ENCODE measurements around the gene RALGAPA1.
"Not testable (repeated sequence)": the region's sequence is repeated elsewhere in the genome, so short reads cannot be mapped to it uniquely, and the experiment has no call there.

Gene RALGAPA1

DNA sequence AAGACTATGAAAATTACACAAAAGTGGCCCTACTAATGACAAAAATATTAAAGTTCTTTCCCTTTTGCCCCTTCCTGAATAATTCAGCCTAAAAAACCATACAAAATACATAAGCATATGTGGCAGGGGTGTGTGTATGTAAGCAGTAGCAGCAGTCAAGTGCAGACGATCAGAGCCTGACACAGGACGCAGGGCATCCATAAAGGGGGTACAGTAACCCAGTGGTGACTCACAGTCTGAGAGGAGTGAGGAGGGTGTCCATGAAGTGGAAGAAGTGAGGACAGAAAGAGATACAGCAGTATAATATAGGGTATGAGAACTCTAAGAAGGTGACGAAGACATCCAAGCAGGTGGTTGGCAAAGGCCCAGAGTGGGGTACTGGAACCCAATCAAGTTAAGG, 56.7 kb downstream of the RALGAPA1 start:
- no peak overlapping the region for H3K4me3 ChIP-seq (ENCODE audit: low read depth in 1 of 2, low read length in 2 of 2)
- no peaks in the 10 kb centered on the region for H3K4me1 ChIP-seq (ENCODE audit: control insufficient read depth in 1 of 2, insufficient read depth in 2 of 2, low read length in 2 of 2)
- H3K36me3 ChIP-seq (ENCODE audit: control insufficient read depth in 1 of 2, insufficient read depth in 2 of 2, low read length in 2 of 2), result peaks cover 41 to 65% of the 10 kb centered on the region in 2 donors
- H3K27ac ChIP-seq (ENCODE audit: low read length), result no peak overlapping the region
- H3K27me3 ChIP-seq (ENCODE audit: low read depth, low read length), result no peaks in the 10 kb centered on the region
- no peaks in the 10 kb centered on the region for H3K9me3 ChIP-seq (ENCODE audit: control insufficient read depth in 1 of 2, low read length in 2 of 2)

DNA sequence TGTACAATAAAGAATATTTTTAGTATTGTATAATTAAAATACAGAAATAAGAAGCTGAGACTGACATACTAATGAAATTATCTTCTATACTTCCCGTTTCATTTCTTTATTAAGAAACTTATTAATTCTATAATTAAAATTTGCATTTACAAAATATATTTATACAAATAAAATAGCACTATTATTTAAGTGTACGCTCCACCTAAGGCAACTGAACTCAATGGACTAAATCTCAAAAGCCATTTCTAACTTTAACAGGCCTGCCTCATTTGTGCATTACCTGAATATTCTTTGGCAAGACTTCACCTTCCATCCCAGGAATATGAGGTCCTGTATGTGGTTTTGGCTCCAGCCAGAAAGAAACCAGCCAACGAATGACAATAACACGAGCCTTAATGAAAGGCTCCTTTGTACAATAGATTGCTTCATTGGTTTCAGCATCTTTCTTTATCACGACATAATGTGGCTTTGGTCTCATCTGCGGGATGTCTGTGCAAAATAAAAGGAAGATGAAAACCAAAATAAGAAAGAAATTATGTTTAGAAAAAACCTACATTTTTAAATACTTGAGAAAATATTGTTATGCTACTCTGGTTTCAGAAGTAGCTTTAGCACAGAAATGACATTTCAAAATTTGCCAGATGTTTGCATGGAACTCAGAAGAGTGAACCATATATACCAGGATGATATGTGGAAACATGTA, 58.7 kb downstream of the RALGAPA1 start:
- no peaks in the 10 kb centered on the region for H3K4me1 ChIP-seq (ENCODE audit: control insufficient read depth in 1 of 2, insufficient read depth in 2 of 2, low read length in 2 of 2)
- no peaks in the 10 kb centered on the region for H3K9me3 ChIP-seq (ENCODE audit: control insufficient read depth in 1 of 2, low read length in 2 of 2)
- no peak overlapping the region for H3K4me3 ChIP-seq (ENCODE audit: low read depth in 1 of 2, low read length in 2 of 2)
- H3K36me3 ChIP-seq (ENCODE audit: control insufficient read depth in 1 of 2, insufficient read depth in 2 of 2, low read length in 2 of 2), result peaks cover 34 to 52% of the 10 kb centered on the region in 2 donors
- no peak overlapping the region for H3K27ac ChIP-seq (ENCODE audit: low read length)
- H3K27me3 ChIP-seq (ENCODE audit: low read depth, low read length), result no peaks in the 10 kb centered on the region

- Histone ChIP-seq H3K4me1 (ENCODE audit: control insufficient read depth in 1 of 2, insufficient read depth in 2 of 2, low read length in 2 of 2) (no peaks in the 10 kb centered on the region), H3K9me3 (ENCODE audit: control insufficient read depth in 1 of 2, low read length in 2 of 2) (no peaks in the 10 kb centered on the region), H3K27ac (ENCODE audit: low read length) (no peak overlapping the region), H3K36me3 (ENCODE audit: control insufficient read depth in 1 of 2, insufficient read depth in 2 of 2, low read length in 2 of 2) (peaks cover 20 to 28% of the 10 kb centered on the region in 2 donors), H3K27me3 (ENCODE audit: low read depth, low read length) (no peaks in the 10 kb centered on the region), H3K4me3 (ENCODE audit: low read depth in 1 of 2, low read length in 2 of 2) (no peak overlapping the region)
Measured at GRCh38 chr14:35747379-35747778, 61.7 kb downstream of the RALGAPA1 start.

DNA sequence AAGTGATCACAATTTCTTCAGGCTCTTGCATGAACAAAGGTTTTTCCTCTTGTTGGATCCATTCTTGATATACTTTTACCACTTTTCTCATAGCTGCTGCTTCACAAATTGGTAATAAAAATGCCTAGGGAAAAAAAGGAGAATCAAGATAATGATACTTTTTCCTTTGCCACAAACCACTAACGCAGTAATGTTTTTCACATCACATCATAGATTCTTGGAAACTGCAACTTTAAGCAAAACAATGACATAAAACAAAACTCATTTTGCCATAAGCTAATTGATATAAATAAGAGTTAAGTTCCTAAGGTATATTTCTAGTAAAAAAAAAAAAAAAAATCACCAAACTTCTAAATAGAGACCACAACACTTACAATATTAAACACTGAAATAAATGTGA, 66.7 kb downstream of the RALGAPA1 start:
- no peaks in the 10 kb centered on the region for H3K27me3 ChIP-seq (ENCODE audit: low read depth, low read length)
- H3K4me1 ChIP-seq (ENCODE audit: control insufficient read depth in 1 of 2, insufficient read depth in 2 of 2, low read length in 2 of 2), result no peaks in the 10 kb centered on the region
- no peaks in the 10 kb centered on the region for H3K9me3 ChIP-seq (ENCODE audit: control insufficient read depth in 1 of 2, low read length in 2 of 2)
- H3K36me3 ChIP-seq (ENCODE audit: control insufficient read depth in 1 of 2, insufficient read depth in 2 of 2, low read length in 2 of 2), result peaks cover 13 to 32% of the 10 kb centered on the region in 2 donors
- H3K27ac ChIP-seq (ENCODE audit: low read length), result no peak overlapping the region
- H3K4me3 ChIP-seq (ENCODE audit: low read depth in 1 of 2, low read length in 2 of 2), result no peak overlapping the region

DNA sequence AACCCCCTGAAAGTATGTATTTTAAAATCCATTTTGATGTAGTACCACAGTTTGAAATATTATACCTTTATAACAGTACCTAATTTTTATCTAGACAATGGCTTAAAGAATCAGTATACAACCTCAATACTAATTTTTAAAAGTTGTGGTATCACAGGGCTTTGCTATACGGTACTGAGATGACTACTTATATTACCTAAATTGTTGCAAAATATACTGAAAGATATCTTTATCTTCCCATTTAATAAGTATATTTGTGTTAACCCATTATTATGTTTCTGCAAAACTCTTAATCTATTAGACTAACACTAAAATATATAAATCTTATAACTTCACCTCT, 67.1 kb downstream of the RALGAPA1 start:
- no peaks in the 10 kb centered on the region for H3K27me3 ChIP-seq (ENCODE audit: low read depth, low read length)
- H3K36me3 ChIP-seq (ENCODE audit: control insufficient read depth in 1 of 2, insufficient read depth in 2 of 2, low read length in 2 of 2), result peaks cover 10 to 32% of the 10 kb centered on the region in 2 donors
- H3K27ac ChIP-seq (ENCODE audit: low read length), result no peak overlapping the region

DNA sequence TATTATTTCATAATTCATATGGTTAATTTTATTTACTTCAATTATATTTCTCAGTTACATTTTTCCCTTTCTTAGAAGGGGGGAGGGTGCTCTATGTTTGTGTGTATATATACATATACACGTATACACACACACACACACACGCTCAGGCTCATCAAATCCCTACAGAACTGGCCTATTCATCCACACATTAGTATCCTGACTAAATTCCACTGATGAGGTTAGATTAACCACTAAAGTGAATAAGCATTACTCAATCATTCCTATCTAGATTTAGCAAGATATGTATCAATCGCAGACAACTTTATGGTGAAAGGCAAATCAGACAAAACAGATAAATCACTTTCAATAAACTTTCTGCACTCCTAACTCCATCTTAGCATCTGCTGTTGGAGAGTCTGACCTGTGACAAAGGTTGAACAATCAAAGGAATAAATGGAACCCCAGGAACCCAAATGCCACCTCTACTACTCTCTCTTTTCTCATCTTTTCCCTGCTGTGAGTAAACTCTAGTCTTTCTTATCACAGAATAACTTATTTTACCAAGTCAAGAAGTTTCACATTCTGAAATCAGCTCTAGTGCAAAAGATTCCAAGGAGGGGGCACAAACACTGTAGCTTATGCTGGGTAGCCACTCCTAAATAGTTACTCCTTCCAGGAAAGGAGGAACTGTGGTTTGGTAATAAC, 67.6 kb downstream of the RALGAPA1 start:
- no peaks in the 10 kb centered on the region for H3K4me1 ChIP-seq (ENCODE audit: control insufficient read depth in 1 of 2, insufficient read depth in 2 of 2, low read length in 2 of 2)
- H3K27me3 ChIP-seq (ENCODE audit: low read depth, low read length), result no peaks in the 10 kb centered on the region
- H3K4me3 ChIP-seq (ENCODE audit: low read depth in 1 of 2, low read length in 2 of 2), result no peak overlapping the region
- H3K36me3 ChIP-seq (ENCODE audit: control insufficient read depth in 1 of 2, insufficient read depth in 2 of 2, low read length in 2 of 2), result peaks cover 12 to 32% of the 10 kb centered on the region in 2 donors
- no peaks in the 10 kb centered on the region for H3K9me3 ChIP-seq (ENCODE audit: control insufficient read depth in 1 of 2, low read length in 2 of 2)
- no peak overlapping the region for H3K27ac ChIP-seq (ENCODE audit: low read length)

More for the DNA sequence above, 67.1 kb downstream of the RALGAPA1 start:
- no peaks in the 10 kb centered on the region for H3K4me1 ChIP-seq (ENCODE audit: control insufficient read depth in 1 of 2, insufficient read depth in 2 of 2, low read length in 2 of 2)
- H3K9me3 ChIP-seq (ENCODE audit: control insufficient read depth in 1 of 2, low read length in 2 of 2), result no peaks in the 10 kb centered on the region
- no peak overlapping the region for H3K4me3 ChIP-seq (ENCODE audit: low read depth in 1 of 2, low read length in 2 of 2)

- H3K4me1 ChIP-seq (ENCODE audit: control insufficient read depth in 1 of 2, insufficient read depth in 2 of 2, low read length in 2 of 2), result no peaks in the 10 kb centered on the region
- no peak overlapping the region for H3K27ac ChIP-seq (ENCODE audit: low read length)
- no peak overlapping the region for H3K4me3 ChIP-seq (ENCODE audit: low read depth in 1 of 2, low read length in 2 of 2)
- no peaks in the 10 kb centered on the region for H3K9me3 ChIP-seq (ENCODE audit: control insufficient read depth in 1 of 2, low read length in 2 of 2)
- no peaks in the 10 kb centered on the region for H3K27me3 ChIP-seq (ENCODE audit: low read depth, low read length)
- peaks cover 20 to 34% of the 10 kb centered on the region in 2 donors for H3K36me3 ChIP-seq (ENCODE audit: control insufficient read depth in 1 of 2, insufficient read depth in 2 of 2, low read length in 2 of 2)
Measured at GRCh38 chr14:35740215-35740614, 68.9 kb downstream of the RALGAPA1 start.

GRCh38 chr14:35735163-35735562, 73.9 kb downstream of the RALGAPA1 start:
- H3K4me1 ChIP-seq (ENCODE audit: control insufficient read depth in 1 of 2, insufficient read depth in 2 of 2, low read length in 2 of 2); H3K27me3 ChIP-seq (ENCODE audit: low read depth, low read length); H3K9me3 ChIP-seq (ENCODE audit: control insufficient read depth in 1 of 2, low read length in 2 of 2); H3K27ac ChIP-seq (ENCODE audit: low read length); H3K4me3 ChIP-seq (ENCODE audit: low read depth in 1 of 2, low read length in 2 of 2): not testable (repeated sequence)
- peaks cover 10 to 21% of the 10 kb centered on the region in 2 donors for H3K36me3 ChIP-seq (ENCODE audit: control insufficient read depth in 1 of 2, insufficient read depth in 2 of 2, low read length in 2 of 2)

DNA sequence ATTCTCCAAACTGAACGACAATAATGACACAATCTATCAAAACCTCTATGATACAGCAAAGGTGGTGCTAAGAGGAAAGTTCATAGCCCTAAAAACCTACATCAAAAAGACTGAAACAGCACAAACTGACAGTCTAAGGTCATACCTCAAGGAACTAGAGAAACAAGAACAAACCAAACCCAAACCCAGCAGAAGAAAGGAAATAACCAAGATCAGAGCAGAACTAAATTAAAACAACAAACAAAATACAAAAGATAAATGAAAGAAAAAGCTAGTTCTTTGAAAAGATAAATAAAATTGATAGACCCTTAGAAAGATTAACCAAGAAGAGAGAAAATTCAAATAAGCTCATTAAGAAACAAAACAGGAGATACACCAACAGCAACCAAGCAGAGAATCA, 75.6 kb downstream of the RALGAPA1 start:
- not testable (repeated sequence) for H3K27me3 ChIP-seq (ENCODE audit: low read depth, low read length); H3K4me3 ChIP-seq (ENCODE audit: low read depth in 1 of 2, low read length in 2 of 2); H3K9me3 ChIP-seq (ENCODE audit: control insufficient read depth in 1 of 2, low read length in 2 of 2); H3K4me1 ChIP-seq (ENCODE audit: control insufficient read depth in 1 of 2, insufficient read depth in 2 of 2, low read length in 2 of 2); H3K27ac ChIP-seq (ENCODE audit: low read length)
- peaks cover 10 to 27% of the 10 kb centered on the region in 2 donors for H3K36me3 ChIP-seq (ENCODE audit: control insufficient read depth in 1 of 2, insufficient read depth in 2 of 2, low read length in 2 of 2)

DNA sequence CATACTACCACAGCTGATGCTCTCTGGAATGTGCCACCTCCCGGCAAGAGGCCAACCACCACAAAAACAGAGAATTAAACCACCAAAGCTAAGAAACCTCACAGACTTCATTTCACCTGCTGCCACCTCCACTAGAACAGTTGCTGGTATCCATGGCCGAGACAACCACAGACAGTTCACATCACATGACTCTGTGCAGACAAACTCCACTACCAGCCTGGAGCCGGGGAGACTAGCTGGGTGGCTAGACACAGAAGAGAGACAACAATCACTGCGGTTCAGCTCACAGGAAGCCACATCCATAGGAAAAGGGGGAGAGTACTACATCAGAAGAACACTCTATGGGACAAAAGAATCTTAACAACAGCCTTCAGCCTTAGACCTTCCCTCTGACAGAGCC, 78.2 kb downstream of the RALGAPA1 start:
- no peak overlapping the region for H3K27ac ChIP-seq (ENCODE audit: low read length)
- no peak overlapping the region for H3K4me3 ChIP-seq (ENCODE audit: low read depth in 1 of 2, low read length in 2 of 2)
- H3K4me1 ChIP-seq (ENCODE audit: control insufficient read depth in 1 of 2, insufficient read depth in 2 of 2, low read length in 2 of 2), result no peaks in the 10 kb centered on the region
- H3K9me3 ChIP-seq (ENCODE audit: control insufficient read depth in 1 of 2, low read length in 2 of 2), result no peaks in the 10 kb centered on the region
- peaks cover 8 to 26% of the 10 kb centered on the region in 2 donors for H3K36me3 ChIP-seq (ENCODE audit: control insufficient read depth in 1 of 2, insufficient read depth in 2 of 2, low read length in 2 of 2)
- no peaks in the 10 kb centered on the region for H3K27me3 ChIP-seq (ENCODE audit: low read depth, low read length)

DNA sequence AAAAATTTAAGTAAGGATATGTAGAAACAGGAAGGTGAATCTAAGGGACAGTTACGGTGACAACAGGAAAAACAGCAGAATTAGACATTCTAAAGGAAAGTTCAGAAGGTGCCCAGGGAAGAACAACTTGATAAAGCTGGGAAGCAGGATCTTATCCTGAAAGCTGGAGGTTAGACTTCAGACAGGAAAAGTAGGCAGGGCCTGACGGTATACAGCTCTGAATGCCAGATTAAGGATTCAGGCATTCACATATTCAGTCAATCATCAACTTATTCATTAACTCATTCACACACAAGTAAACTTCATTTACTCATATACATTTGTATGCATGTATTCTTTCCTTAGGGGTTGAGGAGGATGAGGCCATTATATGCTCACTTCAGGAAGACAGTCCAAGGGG, 81.3 kb downstream of the RALGAPA1 start:
- no peaks in the 10 kb centered on the region for H3K4me1 ChIP-seq (ENCODE audit: control insufficient read depth in 1 of 2, insufficient read depth in 2 of 2, low read length in 2 of 2)
- H3K27ac ChIP-seq (ENCODE audit: low read length), result no peak overlapping the region
- peaks cover 7 to 20% of the 10 kb centered on the region in 2 donors for H3K36me3 ChIP-seq (ENCODE audit: control insufficient read depth in 1 of 2, insufficient read depth in 2 of 2, low read length in 2 of 2)
- H3K9me3 ChIP-seq (ENCODE audit: control insufficient read depth in 1 of 2, low read length in 2 of 2), result no peaks in the 10 kb centered on the region
- H3K27me3 ChIP-seq (ENCODE audit: low read depth, low read length), result no peaks in the 10 kb centered on the region
- H3K4me3 ChIP-seq (ENCODE audit: low read depth in 1 of 2, low read length in 2 of 2), result no peak overlapping the region

DNA sequence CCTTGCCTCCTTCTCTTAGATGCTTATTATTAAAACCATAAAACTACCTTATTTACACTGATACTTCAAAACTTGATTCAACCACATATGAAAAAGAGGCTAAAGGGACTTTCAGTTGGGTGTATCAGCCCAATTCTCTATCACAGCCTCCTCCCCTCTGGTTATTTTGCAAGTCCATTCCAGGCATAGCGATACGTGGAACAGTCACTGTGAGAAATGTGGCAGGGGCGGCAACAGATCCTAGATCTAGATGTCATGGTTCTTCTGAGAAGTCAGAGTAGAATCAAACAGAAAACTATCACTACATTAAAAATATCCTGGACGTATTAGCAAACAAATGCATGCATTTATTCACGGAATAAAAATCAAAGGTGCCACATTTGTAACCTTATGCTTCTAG, 83.2 kb downstream of the RALGAPA1 start:
- H3K4me3 ChIP-seq (ENCODE audit: low read depth in 1 of 2, low read length in 2 of 2), result no peak overlapping the region
- no peak overlapping the region for H3K27ac ChIP-seq (ENCODE audit: low read length)
- H3K9me3 ChIP-seq (ENCODE audit: control insufficient read depth in 1 of 2, low read length in 2 of 2), result no peaks in the 10 kb centered on the region
- H3K4me1 ChIP-seq (ENCODE audit: control insufficient read depth in 1 of 2, insufficient read depth in 2 of 2, low read length in 2 of 2), result no peaks in the 10 kb centered on the region
- peaks cover 11 to 32% of the 10 kb centered on the region in 2 donors for H3K36me3 ChIP-seq (ENCODE audit: control insufficient read depth in 1 of 2, insufficient read depth in 2 of 2, low read length in 2 of 2)
- H3K27me3 ChIP-seq (ENCODE audit: low read depth, low read length), result no peaks in the 10 kb centered on the region

All from muscle layer of duodenum (tissue), 2 donors.